ENCODE results near the gene CACNA2D4.

Gene CACNA2D4

GRCh38 chr12:1890810-1891209 lies 27.6 kb downstream of the CACNA2D4 start:
- DNase-seq (ENCODE audit: extremely low read depth in 1 of 2, low read depth in 1 of 2): no peak

GRCh38 chr12:1890119-1890703 lies 28.2 kb downstream of the CACNA2D4 start:
- DNase-seq (ENCODE audit: extremely low read depth in 1 of 2, low read depth in 1 of 2): no peak

GRCh38 chr12:1888923-1889322 lies 29.5 kb downstream of the CACNA2D4 start:
- DNase-seq (ENCODE audit: extremely low read depth in 1 of 2, low read depth in 1 of 2): no peak

GRCh38 chr12:1886396-1887008 lies 31.9 kb downstream of the CACNA2D4 start:
- DNase-seq (ENCODE audit: extremely low read depth in 1 of 2, low read depth in 1 of 2): no peak

- no peak for DNase-seq (ENCODE audit: extremely low read depth in 1 of 2, low read depth in 1 of 2)
These were observed 32.7 kb downstream of the CACNA2D4 start for GRCh38 chr12:1885599-1886245.

GRCh38 chr12:1885082-1885596 lies 33.3 kb downstream of the CACNA2D4 start:
- DNase-seq (ENCODE audit: extremely low read depth in 1 of 2, low read depth in 1 of 2): no peak

- no peak for DNase-seq (ENCODE audit: extremely low read depth in 1 of 2, low read depth in 1 of 2)
These were observed 33.8 kb downstream of the CACNA2D4 start for GRCh38 chr12:1884651-1885050.

- DNase-seq (ENCODE audit: extremely low read depth in 1 of 2, low read depth in 1 of 2): no peak
These were observed 34.9 kb downstream of the CACNA2D4 start for GRCh38 chr12:1883513-1883912.

GRCh38 chr12:1882850-1883470 lies 35.5 kb downstream of the CACNA2D4 start:
- no peak for DNase-seq (ENCODE audit: extremely low read depth in 1 of 2, low read depth in 1 of 2)

- no peak for DNase-seq (ENCODE audit: extremely low read depth in 1 of 2, low read depth in 1 of 2)
These were observed 36.0 kb downstream of the CACNA2D4 start for GRCh38 chr12:1882405-1882804.

GRCh38 chr12:1881936-1882335 lies 36.5 kb downstream of the CACNA2D4 start:
- no peak for DNase-seq (ENCODE audit: extremely low read depth in 1 of 2, low read depth in 1 of 2)

GRCh38 chr12:1881301-1881700 lies 37.2 kb downstream of the CACNA2D4 start:
- DNase-seq (ENCODE audit: extremely low read depth in 1 of 2, low read depth in 1 of 2): no peak

- DNase-seq (ENCODE audit: extremely low read depth in 1 of 2, low read depth in 1 of 2): no peak
These were observed 37.6 kb downstream of the CACNA2D4 start for GRCh38 chr12:1880876-1881275.

GRCh38 chr12:1880153-1880845 lies 38.2 kb downstream of the CACNA2D4 start:
- DNase-seq (ENCODE audit: extremely low read depth in 1 of 2, low read depth in 1 of 2): no peak

GRCh38 chr12:1879633-1880032 lies 38.8 kb downstream of the CACNA2D4 start:
- DNase-seq (ENCODE audit: extremely low read depth in 1 of 2, low read depth in 1 of 2): no peak

- DNase-seq (ENCODE audit: extremely low read depth in 1 of 2, low read depth in 1 of 2): no peak
These were observed 39.8 kb downstream of the CACNA2D4 start for GRCh38 chr12:1878695-1879094.

- no peak for DNase-seq (ENCODE audit: extremely low read depth in 1 of 2, low read depth in 1 of 2)
These were observed 40.2 kb downstream of the CACNA2D4 start for GRCh38 chr12:1878214-1878613.

GRCh38 chr12:1877169-1877878 lies 41.1 kb downstream of the CACNA2D4 start:
- no peak for DNase-seq (ENCODE audit: extremely low read depth in 1 of 2, low read depth in 1 of 2)

GRCh38 chr12:1876086-1876485 lies 42.4 kb downstream of the CACNA2D4 start:
- no peak for DNase-seq (ENCODE audit: extremely low read depth in 1 of 2, low read depth in 1 of 2)

GRCh38 chr12:1875608-1876007 lies 42.8 kb downstream of the CACNA2D4 start:
- DNase-seq (ENCODE audit: extremely low read depth in 1 of 2, low read depth in 1 of 2): no peak
